ENCODE data around the gene PLS3. TPM values are rescaled to one million over a fixed set of nuclear protein-coding genes. Genes with fewer than 3 reads are reported as not detected.
A peak's percentile ranks its signal among the peaks of the same experiment; 100 is the strongest.

PLS3 gene
- total and polyA plus RNA-seq, 2 donors (not counting 3 experiments of a cell fraction or from before 2014, with no cell fraction given), result 120 to 329 TPM

DNA sequence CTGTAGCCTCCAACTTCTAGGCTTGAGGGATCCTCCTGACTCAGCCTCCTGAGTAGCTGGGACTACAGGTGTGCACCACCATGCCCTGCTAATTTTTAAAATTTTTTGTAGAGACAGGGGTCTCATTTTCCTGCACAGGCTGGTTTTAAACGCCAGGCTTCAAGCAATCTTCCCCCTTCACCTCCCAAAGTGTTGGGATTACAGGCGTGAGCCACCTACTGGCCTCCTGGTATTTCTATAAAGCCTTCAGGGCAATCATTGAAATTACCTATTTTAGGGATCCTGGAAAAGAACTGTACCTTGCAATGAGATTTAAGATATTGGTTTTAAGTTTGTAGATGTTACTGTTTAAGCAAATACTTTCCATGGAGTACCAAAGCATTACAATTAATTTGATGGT is 13.5 kb upstream of the PLS3 start:
- Histone ChIP-seq H3K27ac (ENCODE audit: insufficient read depth, low read depth, low read length) (no peak overlapping the region), H3K4me1 (ENCODE audit: control insufficient read depth, extremely low read depth, insufficient read depth, low read length) (peaks cover 15% of the 10 kb centered on the region), H3K4me2 (ENCODE audit: insufficient read depth, low read length) (no peak overlapping the region), H3K79me2 (ENCODE audit: control insufficient read depth, insufficient read depth, low read length) (no peaks in the 10 kb centered on the region), H3K9ac (replicated peaks; ENCODE audit: extremely low read depth, insufficient read depth, low read length) (no peak overlapping the region), H2AFZ (ENCODE audit: low read depth, low read length) (no peak overlapping the region), H4K20me1 (replicated peaks; ENCODE audit: control insufficient read depth, extremely low read depth, insufficient read depth, low read length) (no peaks in the 10 kb centered on the region), H3K4me3 (replicated peaks in 1 of 3; ENCODE audit: insufficient read depth in 1 of 3, low read depth in 1 of 3, low read length in 3 of 3) (no peak overlapping the region), H3K27me3 (ENCODE audit: control insufficient read depth in 2 of 2, insufficient read depth in 2 of 2, low read length in 2 of 2) (no peaks in the 10 kb centered on the region), H3K9me1 (replicated peaks; ENCODE audit: control insufficient read depth, extremely low read depth, insufficient read depth, low read length) (no peaks in the 10 kb centered on the region), H3K36me3 (ENCODE audit: control insufficient read depth in 2 of 2, extremely low read depth in 1 of 2, insufficient read depth in 2 of 2, low read length in 2 of 2) (no peaks in the 10 kb centered on the region), H3K9me3 (replicated peaks; ENCODE audit: control insufficient read depth, insufficient read depth, low read length) (no peaks in the 10 kb centered on the region)
- FAIRE-seq, result peak; percentile 67
- BruUV-seq (replicated peaks), result no TSS peak
- CTCF ChIA-PET, result interaction anchor here (0.6 to 3.2 kb wide), 6 partner anchors 12 to 217 kb away, joined by 3 to 14 read pairs (median 4); no protein-coding TSS in a partner anchor
- intact Hi-C loops (cut with micrococcal nuclease), result no loop called here
- TF ChIP-seq, protein P1, sequence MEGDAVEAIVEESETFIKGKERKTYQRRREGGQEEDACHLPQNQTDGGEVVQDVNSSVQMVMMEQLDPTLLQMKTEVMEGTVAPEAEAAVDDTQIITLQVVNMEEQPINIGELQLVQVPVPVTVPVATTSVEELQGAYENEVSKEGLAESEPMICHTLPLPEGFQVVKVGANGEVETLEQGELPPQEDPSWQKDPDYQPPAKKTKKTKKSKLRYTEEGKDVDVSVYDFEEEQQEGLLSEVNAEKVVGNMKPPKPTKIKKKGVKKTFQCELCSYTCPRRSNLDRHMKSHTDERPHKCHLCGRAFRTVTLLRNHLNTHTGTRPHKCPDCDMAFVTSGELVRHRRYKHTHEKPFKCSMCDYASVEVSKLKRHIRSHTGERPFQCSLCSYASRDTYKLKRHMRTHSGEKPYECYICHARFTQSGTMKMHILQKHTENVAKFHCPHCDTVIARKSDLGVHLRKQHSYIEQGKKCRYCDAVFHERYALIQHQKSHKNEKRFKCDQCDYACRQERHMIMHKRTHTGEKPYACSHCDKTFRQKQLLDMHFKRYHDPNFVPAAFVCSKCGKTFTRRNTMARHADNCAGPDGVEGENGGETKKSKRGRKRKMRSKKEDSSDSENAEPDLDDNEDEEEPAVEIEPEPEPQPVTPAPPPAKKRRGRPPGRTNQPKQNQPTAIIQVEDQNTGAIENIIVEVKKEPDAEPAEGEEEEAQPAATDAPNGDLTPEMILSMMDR (IDR thresholded peaks at IDR 0.05; ENCODE audit: extremely low read depth in 1 of 2, insufficient read depth in 1 of 2, low read depth in 1 of 2, low read length in 2 of 2), result no peak
- TF ChIP-seq, protein P2, sequence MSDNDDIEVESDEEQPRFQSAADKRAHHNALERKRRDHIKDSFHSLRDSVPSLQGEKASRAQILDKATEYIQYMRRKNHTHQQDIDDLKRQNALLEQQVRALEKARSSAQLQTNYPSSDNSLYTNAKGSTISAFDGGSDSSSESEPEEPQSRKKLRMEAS (IDR thresholded peaks at IDR 0.05; ENCODE audit: insufficient read depth, insufficient read length), result no peak
- no peak for TF ChIP-seq MYC (IDR thresholded peaks at IDR 0.05; ENCODE audit: low read depth, low read length)
- no peak for TF ChIP-seq EZH2 (IDR thresholded peaks at IDR 0.05; ENCODE audit: borderline replicate concordance, low read depth, low read length, severe bottlenecking)
- TF ChIP-seq JUN (IDR thresholded peaks at IDR 0.05; ENCODE audit: borderline replicate concordance, insufficient read depth, insufficient read length, low read depth), result no peak
- no peak for TF ChIP-seq POLR2A (IDR thresholded peaks at IDR 0.05; ENCODE audit: low read depth, low read length)
- TF ChIP-seq POLR2AphosphoS5 (IDR thresholded peaks at IDR 0.05; ENCODE audit: insufficient read depth, low read depth, low read length), result no peak
- TF ChIP-seq FOS (IDR thresholded peaks at IDR 0.05; ENCODE audit: borderline replicate concordance, insufficient read depth, low read length), result no peak
- no peak for TF ChIP-seq GATA2 (IDR thresholded peaks at IDR 0.05; ENCODE audit: insufficient read depth, insufficient read length, low read depth, low read length)
- dilution Hi-C loops (cut with MboI; ENCODE audit: extremely low pct_ligation_motif_present, low sequenced_read_pairs), result no loop called here
- POLR2A ChIA-PET, result no interaction called here
- no peak for DNase-seq (ENCODE audit: low read depth, low spot score)
